Muscle layer of colon (tissue), 2 donors: ENCODE results near the gene OR2J1.
"Not testable (repeated sequence)": the region's sequence is repeated elsewhere in the genome, so short reads cannot be mapped to it uniquely, and the experiment has no call there.

ENCODE experiments used
- H3K27ac ChIP-seq: one replicate; pipeline ENCODE4 v1.7.0; 2013; ENCODE audit warnings: low read depth, mild to moderate bottlenecking, low read length, moderate library complexity
- H3K27me3 ChIP-seq, 2 donors: one replicate each; pipeline ENCODE4 v1.7.0; 2013; ENCODE audit warnings: low read length in 2 of 2, mild to moderate bottlenecking in 2 of 2; ENCODE audit not compliant: insufficient read depth in 2 of 2, control insufficient read depth in 1 of 2
- H3K36me3 ChIP-seq: one replicate; pipeline ENCODE4 v1.7.0; 2013; ENCODE audit warnings: mild to moderate bottlenecking, low read length; ENCODE audit not compliant: insufficient read depth
- H3K4me1 ChIP-seq: one replicate; pipeline ENCODE4 v1.7.0; 2013; ENCODE audit warnings: mild to moderate bottlenecking, low read length; ENCODE audit not compliant: insufficient read depth
- H3K4me3 ChIP-seq, 2 donors: one replicate each; pipeline ENCODE4 v1.7.0; 2013; ENCODE audit warnings: low read length in 2 of 2, low read depth in 1 of 2, mild to moderate bottlenecking in 1 of 2, moderate library complexity in 1 of 2
- H3K9ac ChIP-seq: one replicate; pipeline ENCODE4 v1.7.0; 2013; ENCODE audit warnings: low read length
- H3K9me3 ChIP-seq: one replicate; pipeline ENCODE4 v1.7.0; 2013; ENCODE audit warnings: mild to moderate bottlenecking, low read length
- donor health status: abdominal sarcoma.
- donor health status: Adenocarcinoma of cecum.

OR2J1 gene

DNA sequence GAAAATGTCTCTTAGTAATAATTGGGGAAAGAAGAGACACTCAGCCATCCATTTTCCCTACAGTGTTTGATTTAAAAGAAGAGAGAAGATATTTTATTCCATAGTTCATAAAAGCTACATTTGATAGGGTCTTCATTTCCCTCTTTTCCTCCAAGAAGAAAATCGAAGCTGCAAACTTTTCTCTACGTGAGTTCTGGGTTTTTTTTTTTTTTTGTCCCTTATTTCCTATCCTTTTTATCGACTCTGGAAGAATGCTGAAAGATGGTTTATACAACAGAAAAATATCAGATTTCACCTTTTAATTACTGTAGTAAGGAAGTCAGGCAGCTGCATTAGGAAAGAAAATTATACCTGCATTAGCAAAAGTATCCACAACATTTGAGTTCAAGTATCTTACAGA lies at the start of gene OR2J1:
OR2J1 (plus strand) TSS at position 301 of the 400 bp plus-strand sequence. CDS start 1,453 bp downstream, outside the sequence.
- Histone ChIP-seq H3K27ac (no peak within 1 kb of the TSS), H3K27me3 (no peaks in the 10 kb centered on the region), H3K9me3 (no peaks in the 10 kb centered on the region), H3K36me3 (no peaks in the 10 kb centered on the region), H3K4me3 (no peak within 1 kb of the TSS), H3K9ac (no peak within 1 kb of the TSS), H3K4me1 (no peaks in the 10 kb centered on the region)

DNA sequence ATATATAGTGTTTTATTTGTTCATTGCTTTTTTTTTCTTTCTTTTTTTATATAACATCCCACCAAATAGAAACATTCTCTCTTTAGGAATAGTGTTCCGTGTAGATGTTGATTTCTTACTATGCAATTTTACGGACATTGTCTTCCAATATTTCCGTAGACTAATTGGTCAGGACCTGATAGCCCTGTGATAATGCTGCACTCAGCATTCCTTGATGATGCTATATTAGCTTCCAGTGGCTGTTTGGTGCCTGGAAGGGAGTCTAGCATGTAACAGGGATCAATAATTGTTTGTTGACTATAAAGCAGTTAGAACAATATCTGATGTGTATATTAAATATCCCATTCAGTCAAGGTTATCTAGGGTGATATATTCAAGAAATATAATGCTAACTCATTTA lies 47.6 kb upstream of the OR2J1 start:
- Histone ChIP-seq H3K9ac (no peak overlapping the region), H3K4me3 (no peak overlapping the region), H3K4me1 (no peaks in the 10 kb centered on the region), H3K9me3 (no peaks in the 10 kb centered on the region), H3K27me3 (no peaks in the 10 kb centered on the region), H3K36me3 (no peaks in the 10 kb centered on the region), H3K27ac (no peak overlapping the region)

- no peaks in the 10 kb centered on the region for H3K36me3 ChIP-seq
- no peak overlapping the region for H3K9ac ChIP-seq
- no peaks in the 10 kb centered on the region for H3K27me3 ChIP-seq
- H3K27ac ChIP-seq, result no peak overlapping the region
- H3K4me3 ChIP-seq, result no peak overlapping the region
- H3K4me1 ChIP-seq, result no peaks in the 10 kb centered on the region
- H3K9me3 ChIP-seq, result no peaks in the 10 kb centered on the region
These were observed 27.2 kb upstream of the OR2J1 start for GRCh38 chr6:29071831-29072723.

DNA sequence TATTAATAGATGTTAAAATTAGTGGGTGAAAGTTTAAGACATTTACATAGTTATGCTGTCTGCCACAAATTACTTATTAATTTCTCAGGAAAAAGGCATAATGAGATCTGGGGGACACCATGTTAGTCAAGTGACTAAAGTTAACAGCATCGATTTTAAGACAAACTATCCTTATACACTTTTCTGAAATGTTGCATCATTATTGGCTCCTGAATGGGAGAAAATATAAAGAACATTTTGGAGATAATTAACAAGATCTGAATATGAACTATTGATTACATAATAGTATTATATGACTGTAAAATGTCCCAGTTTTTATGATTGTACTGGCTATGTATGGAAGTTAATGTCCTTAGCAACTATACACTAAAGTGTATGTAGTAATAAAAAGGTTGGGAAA lies 20.1 kb upstream of the OR2J1 start:
- Histone ChIP-seq H3K9me3 (no peaks in the 10 kb centered on the region), H3K27me3 (no peaks in the 10 kb centered on the region), H3K4me3 (no peak overlapping the region), H3K4me1 (no peaks in the 10 kb centered on the region), H3K36me3 (no peaks in the 10 kb centered on the region), H3K9ac (no peak overlapping the region), H3K27ac (no peak overlapping the region)

DNA sequence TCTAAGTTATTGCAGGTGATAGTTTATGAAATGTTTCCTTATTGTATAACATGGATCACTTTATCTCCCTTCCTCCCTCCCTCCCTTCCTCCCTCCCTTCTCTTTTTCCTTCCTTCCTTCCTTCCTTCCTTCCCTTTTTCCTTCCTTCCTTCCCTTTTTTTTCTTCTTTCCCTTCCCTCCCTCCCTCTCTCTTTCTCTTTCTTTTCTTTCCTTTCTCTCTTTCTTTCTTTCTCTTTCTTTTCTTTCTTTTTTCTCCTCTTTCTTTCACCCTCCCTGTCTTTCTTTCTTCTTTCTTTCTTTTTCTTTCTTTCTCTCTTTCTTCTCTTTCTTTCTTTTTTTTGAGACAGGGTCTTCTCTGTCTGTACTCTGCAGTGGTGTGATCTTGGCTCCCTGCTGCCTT lies 18.0 kb upstream of the OR2J1 start:
- H3K4me3 ChIP-seq, result no peak overlapping the region
- H3K36me3 ChIP-seq, result no peaks in the 10 kb centered on the region
- no peaks in the 10 kb centered on the region for H3K9me3 ChIP-seq
- no peaks in the 10 kb centered on the region for H3K4me1 ChIP-seq
- no peak overlapping the region for H3K9ac ChIP-seq
- no peak overlapping the region for H3K27ac ChIP-seq
- H3K27me3 ChIP-seq, result no peaks in the 10 kb centered on the region

- H3K4me1 ChIP-seq, result no peaks in the 10 kb centered on the region
- H3K4me3 ChIP-seq, result no peak overlapping the region
- H3K9ac ChIP-seq, result no peak overlapping the region
- no peak overlapping the region for H3K27ac ChIP-seq
- no peaks in the 10 kb centered on the region for H3K27me3 ChIP-seq
- H3K36me3 ChIP-seq, result no peaks in the 10 kb centered on the region
- no peaks in the 10 kb centered on the region for H3K9me3 ChIP-seq
These were observed 16.8 kb upstream of the OR2J1 start for GRCh38 chr6:29082457-29082856.

DNA sequence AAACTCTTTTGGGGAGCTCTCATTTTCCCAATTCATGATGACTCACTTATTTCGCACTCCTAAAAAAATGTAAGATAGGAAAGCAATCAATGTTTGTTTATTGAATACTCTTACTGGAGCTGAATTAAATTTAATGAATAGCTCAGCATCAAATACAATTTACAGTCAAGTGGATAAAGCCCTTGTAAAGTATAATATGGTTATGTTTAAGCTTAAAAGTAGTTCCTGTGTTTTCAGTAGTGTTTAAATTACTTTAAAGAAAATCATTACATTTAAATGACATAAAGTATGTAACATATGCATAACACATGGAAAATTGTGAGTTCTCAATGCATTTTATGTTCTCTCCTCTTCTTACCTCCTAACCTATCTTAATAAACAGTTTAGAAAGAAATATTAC lies 12.1 kb upstream of the OR2J1 start, which contains the start of gene OR2B3:
OR2B3 (minus strand) TSS at position 101 of the 400 bp plus-strand sequence; CDS start at position 36, 65 bp downstream.
- no peaks in the 10 kb centered on the region for H3K9me3 ChIP-seq
- no peak within 1 kb of the TSS for H3K4me3 ChIP-seq

GRCh38 chr6:29092957-29093356 lies 6.3 kb upstream of the OR2J1 start:
- Histone ChIP-seq H3K9ac (no peak overlapping the region), H3K27ac (no peak overlapping the region), H3K4me1 (no peaks in the 10 kb centered on the region), H3K9me3 (no peaks in the 10 kb centered on the region), H3K4me3 (no peak overlapping the region), H3K27me3 (no peaks in the 10 kb centered on the region), H3K36me3 (no peaks in the 10 kb centered on the region)

More for the DNA sequence above, 12.1 kb upstream of the OR2J1 start, which contains the start of gene OR2B3:
- Histone ChIP-seq H3K27ac (no peak within 1 kb of the TSS), H3K36me3 (no peaks in the 10 kb centered on the region), H3K4me1 (no peaks in the 10 kb centered on the region), H3K27me3 (no peaks in the 10 kb centered on the region), H3K9ac (no peak within 1 kb of the TSS)

GRCh38 chr6:29097803-29098202 lies 1.5 kb upstream of the OR2J1 start:
- no peaks in the 10 kb centered on the region for H3K27me3 ChIP-seq
- H3K9me3 ChIP-seq, result no peaks in the 10 kb centered on the region
- no peaks in the 10 kb centered on the region for H3K4me1 ChIP-seq
- no peaks in the 10 kb centered on the region for H3K36me3 ChIP-seq
- H3K27ac ChIP-seq, result no peak overlapping the region
- no peak overlapping the region for H3K9ac ChIP-seq
- H3K4me3 ChIP-seq, result no peak overlapping the region

DNA sequence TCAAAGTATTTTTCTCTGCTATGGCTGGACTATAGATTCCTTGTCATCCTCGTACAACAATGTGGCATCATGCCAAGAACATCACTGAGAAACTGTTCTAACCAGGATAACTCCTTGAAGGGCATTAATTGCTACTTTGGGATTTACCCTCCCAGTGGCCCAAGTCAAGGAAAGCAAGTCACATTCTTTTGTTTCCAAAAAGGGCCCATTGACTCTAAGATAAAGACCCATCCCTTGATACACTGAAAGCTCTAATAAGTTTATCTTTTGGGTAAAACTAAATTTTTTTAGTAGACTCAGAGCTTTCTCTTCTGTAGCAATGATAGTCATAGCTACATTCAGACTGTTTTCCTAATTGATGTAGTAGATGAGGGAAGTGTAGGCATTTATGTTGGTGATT lies 8.5 kb downstream of the OR2J1 start, which contains the start of gene OR2J3:
OR2J3 (plus strand) TSS at position 301 of the 400 bp plus-strand sequence. CDS start 3,833 bp downstream, outside the sequence.
- Histone ChIP-seq H3K4me3 (no peak within 1 kb of the TSS), H3K36me3 (no peaks in the 10 kb centered on the region), H3K27me3 (no peaks in the 10 kb centered on the region), H3K27ac (no peak within 1 kb of the TSS), H3K9ac (no peak within 1 kb of the TSS), H3K9me3 (no peaks in the 10 kb centered on the region), H3K4me1 (no peaks in the 10 kb centered on the region)

- no peak overlapping the region for H3K9ac ChIP-seq
- no peaks in the 10 kb centered on the region for H3K9me3 ChIP-seq
- H3K27ac ChIP-seq, result no peak overlapping the region
- no peaks in the 10 kb centered on the region for H3K4me1 ChIP-seq
- H3K4me3 ChIP-seq, result no peak overlapping the region
- no peaks in the 10 kb centered on the region for H3K36me3 ChIP-seq
- no peaks in the 10 kb centered on the region for H3K27me3 ChIP-seq
These were observed 12.8 kb downstream of the OR2J1 start for GRCh38 chr6:29112135-29112534.

- H3K27ac ChIP-seq, H3K36me3 ChIP-seq, H3K4me3 ChIP-seq, H3K27me3 ChIP-seq, H3K4me1 ChIP-seq, H3K9me3 ChIP-seq, H3K9ac ChIP-seq: not testable (repeated sequence)
These were observed 15.7 kb downstream of the OR2J1 start for GRCh38 chr6:29114964-29115363.
